Daoy (cell line): ENCODE measurements around the gene HOXA1. TPM values are rescaled to one million over a fixed set of nuclear protein-coding genes. Genes with fewer than 3 reads are reported as not detected.
"Not testable (repeated sequence)": the region's sequence is repeated elsewhere in the genome, so short reads cannot be mapped to it uniquely, and the experiment has no call there.

Source experiments
- DNase-seq: peaks from one replicate; pipeline ENCODE4 v3.0.0-alpha.2; 2015; ENCODE audit warnings: low read depth
- total RNA-seq: library from RNA; depleted of rRNA; stranded (reverse); fragments of >200 nt; shearing (Covaris generic); gene quantifications from 2 replicates; pipeline ENCODE4 v1.2.3, GENCODE V29; 2014; rRNA removed

Gene HOXA1
- total RNA-seq, 1 experiment from 2014 or later, result 6.4 TPM

DNA sequence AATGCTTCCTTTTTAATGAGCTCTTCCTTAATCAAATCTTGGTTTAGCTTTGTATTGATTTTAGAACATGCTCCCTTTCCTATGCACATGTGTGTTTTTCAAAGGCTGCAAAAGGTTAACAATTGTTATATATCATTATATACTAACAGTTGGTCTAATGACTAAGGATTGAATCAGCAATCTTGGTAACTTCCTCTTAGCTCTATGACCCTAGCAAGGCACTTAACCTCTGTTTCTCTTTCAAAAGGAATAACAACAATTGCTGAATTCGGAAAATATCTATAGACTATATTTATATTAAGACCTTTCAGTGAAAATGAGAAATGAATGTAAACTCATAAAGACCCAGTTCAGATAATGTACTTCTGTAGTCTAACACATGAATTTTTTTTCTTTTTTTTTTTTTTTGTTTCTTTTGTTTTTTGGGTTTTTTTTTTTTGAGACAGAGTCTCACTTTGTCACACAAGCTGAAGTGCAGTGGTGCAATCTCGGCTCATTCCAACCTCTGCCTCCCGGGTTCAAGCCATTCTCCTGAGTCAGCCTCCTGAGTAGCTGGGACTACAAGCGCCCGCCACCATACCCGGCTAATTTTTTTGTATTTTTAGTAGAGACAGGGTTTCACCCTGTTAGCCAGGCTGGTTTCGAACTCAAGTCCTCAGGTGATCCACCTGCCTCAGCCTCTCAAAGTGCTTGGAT is 48.8 kb downstream of the HOXA1 start:
- DNase-seq, result peak; percentile 89

DNA sequence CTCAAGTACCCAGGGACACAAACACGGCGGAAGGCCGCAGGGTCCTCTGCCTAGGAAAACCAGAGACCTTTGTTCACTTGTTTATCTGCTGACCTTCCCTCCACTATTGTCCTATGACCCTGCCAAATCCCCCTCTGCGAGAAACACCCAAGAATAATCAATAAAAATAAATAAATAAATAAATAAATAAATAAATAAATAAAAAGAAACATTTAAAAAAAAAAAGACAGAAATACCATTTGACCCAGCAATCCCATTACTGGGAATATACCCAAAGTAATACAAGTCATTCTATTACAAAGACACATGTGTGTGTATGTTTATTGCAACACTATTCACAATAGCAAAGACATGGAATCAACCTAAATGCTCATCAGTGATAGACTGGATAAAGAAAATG is 49.8 kb downstream of the HOXA1 start:
- DNase-seq, result not testable (repeated sequence)

DNA sequence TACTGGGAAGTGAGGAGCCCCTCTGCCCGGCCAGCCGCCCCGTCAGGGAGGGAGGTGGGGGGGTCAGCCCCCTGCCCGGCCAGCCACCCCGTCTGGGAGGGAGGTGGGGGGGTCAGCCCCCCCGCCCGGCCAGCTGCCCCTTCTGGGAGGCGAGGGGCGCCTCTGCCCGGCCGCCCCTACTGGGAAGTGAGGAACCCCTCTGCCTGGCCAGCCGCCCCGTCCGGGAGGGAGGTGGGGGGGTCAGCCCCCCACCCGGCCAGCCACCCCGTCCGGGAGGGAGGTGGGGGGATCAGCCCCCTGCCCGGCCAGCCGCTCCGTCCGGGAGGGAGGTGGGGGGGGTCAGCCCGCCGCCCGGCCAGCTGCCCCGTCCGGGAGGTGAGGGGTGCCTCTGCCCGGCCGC is 50.7 kb downstream of the HOXA1 start:
- DNase-seq, result not testable (repeated sequence)

Other genes with a start within 250 kb of the HOXA1 start
- gene SKAP2, start 231.4 kb downstream of the HOXA1 start, total RNA-seq, result 33.8 and 41.8 TPM in 2 replicates
- gene HOXA2, start 6.7 kb upstream of the HOXA1 start, total RNA-seq, result 11.4 and 12.1 TPM in 2 replicates
- gene HOXA4, start 34.8 kb upstream of the HOXA1 start, total RNA-seq, result 4.1 and 6.7 TPM in 2 replicates
- 22.6 and 41.1 TPM in 2 replicates for gene HOXA5, start 47.7 kb upstream of the HOXA1 start, total RNA-seq
- 0.92 and 4.2 TPM in 2 replicates for gene HOXA6, start 51.8 kb upstream of the HOXA1 start, total RNA-seq
- 12.4 and 16.8 TPM in 2 replicates for gene HOXA3, start 56.6 kb upstream of the HOXA1 start, total RNA-seq
- gene HOXA7, start 60.7 kb upstream of the HOXA1 start, total RNA-seq, result 21.7 and 24.4 TPM in 2 replicates
- 1.8 TPM in 1 of 2 replicates, not detected in the other for gene HOXA9, start 69.5 kb upstream of the HOXA1 start, total RNA-seq
- gene HOXA10, start 78.3 kb upstream of the HOXA1 start, total RNA-seq, result 12.3 and 31.2 TPM in 2 replicates
- 7.7 and 8.2 TPM in 2 replicates for gene HOXA11, start 89.2 kb upstream of the HOXA1 start, total RNA-seq
- gene HOXA13, start 104.1 kb upstream of the HOXA1 start, total RNA-seq, result 0.86 and 1.3 TPM in 2 replicates
- gene EVX1, start 146.8 kb upstream of the HOXA1 start, total RNA-seq, result not detected in 2 replicates